Calu3 (cell line): Measurements from ENCODE around the gene GRIK3. TPM values are rescaled to one million over a fixed set of nuclear protein-coding genes. Genes with fewer than 3 reads are reported as not detected.

Experiments
- BruUV-seq: library from RNA; stranded (reverse); fragments of 400-500 nt; replicated peaks from 2 replicates; lab custom pipeline; 2021; lab: Mats Ljungman, UMichigan
- CTCF ChIA-PET: fragments of 300-600 bp; sonication (Branson Sonifier 250); formaldehyde crosslinking; loops from one replicate; lab custom pipeline; 2022; ENCODE audit warnings: antibody characterized with exemption; lab: Charles Lee
- DNase-seq: peaks from one replicate; pipeline ENCODE4 v3.0.0; 2022
- H3K27ac Mint-ChIP-seq: one replicate; pipeline ENCODE4 v1.8.0; 2022; ENCODE audit warnings: mixed read lengths; ENCODE audit not compliant: unreplicated experiment
- H3K27me3 Mint-ChIP-seq: one replicate; pipeline ENCODE4 v1.8.0; 2022; ENCODE audit warnings: mixed read lengths; ENCODE audit not compliant: unreplicated experiment
- H3K36me3 Mint-ChIP-seq: one replicate; pipeline ENCODE4 v1.8.0; 2022; ENCODE audit warnings: mild to moderate bottlenecking, moderate library complexity, mixed read lengths; ENCODE audit not compliant: insufficient read depth, unreplicated experiment
- H3K4me1 Mint-ChIP-seq: one replicate; pipeline ENCODE4 v1.8.0; 2022; ENCODE audit warnings: mild to moderate bottlenecking, low read depth, mixed read lengths; ENCODE audit not compliant: unreplicated experiment
- H3K4me3 Mint-ChIP-seq: one replicate; pipeline ENCODE4 v1.8.0; 2022; ENCODE audit warnings: mild to moderate bottlenecking, low read depth, moderate library complexity, mixed read lengths; ENCODE audit not compliant: unreplicated experiment
- H3K9me3 Mint-ChIP-seq: one replicate; pipeline ENCODE4 v1.8.0; 2022; ENCODE audit warnings: low read depth, mixed read lengths; ENCODE audit not compliant: unreplicated experiment
- intact Hi-C: fragments of 100-400 bp; cut with micrococcal nuclease; formaldehyde crosslinking; loops from one replicate; pipeline ENCODE4 v1.10.0; 2022; ENCODE audit not compliant: unreplicated experiment
- total RNA-seq: library from RNA; stranded (reverse); gene quantifications from 2 replicates; pipeline ENCODE4 v1.2.3, GENCODE V29; 2022
- TF ChIP-seq, protein P1 (sequence below): fragments of 200-600 bp; IDR thresholded peaks from one replicate; pipeline ENCODE4 v1.8.0; 2022; ENCODE audit warnings: antibody characterized with exemption; ENCODE audit not compliant: unreplicated experiment

GRIK3 gene
- total RNA-seq, 1 experiment from 2014 or later = not detected

- TF ChIP-seq, protein P1, sequence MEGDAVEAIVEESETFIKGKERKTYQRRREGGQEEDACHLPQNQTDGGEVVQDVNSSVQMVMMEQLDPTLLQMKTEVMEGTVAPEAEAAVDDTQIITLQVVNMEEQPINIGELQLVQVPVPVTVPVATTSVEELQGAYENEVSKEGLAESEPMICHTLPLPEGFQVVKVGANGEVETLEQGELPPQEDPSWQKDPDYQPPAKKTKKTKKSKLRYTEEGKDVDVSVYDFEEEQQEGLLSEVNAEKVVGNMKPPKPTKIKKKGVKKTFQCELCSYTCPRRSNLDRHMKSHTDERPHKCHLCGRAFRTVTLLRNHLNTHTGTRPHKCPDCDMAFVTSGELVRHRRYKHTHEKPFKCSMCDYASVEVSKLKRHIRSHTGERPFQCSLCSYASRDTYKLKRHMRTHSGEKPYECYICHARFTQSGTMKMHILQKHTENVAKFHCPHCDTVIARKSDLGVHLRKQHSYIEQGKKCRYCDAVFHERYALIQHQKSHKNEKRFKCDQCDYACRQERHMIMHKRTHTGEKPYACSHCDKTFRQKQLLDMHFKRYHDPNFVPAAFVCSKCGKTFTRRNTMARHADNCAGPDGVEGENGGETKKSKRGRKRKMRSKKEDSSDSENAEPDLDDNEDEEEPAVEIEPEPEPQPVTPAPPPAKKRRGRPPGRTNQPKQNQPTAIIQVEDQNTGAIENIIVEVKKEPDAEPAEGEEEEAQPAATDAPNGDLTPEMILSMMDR = no peak
- CTCF ChIA-PET = no interaction called here
- no peaks in the 10 kb centered on the region for H3K36me3 Mint-ChIP-seq
- H3K4me1 Mint-ChIP-seq = no peaks in the 10 kb centered on the region
- no TSS peak for BruUV-seq
- intact Hi-C loops = no loop called here
- no peak overlapping the region for H3K4me3 Mint-ChIP-seq
- no peaks in the 10 kb centered on the region for H3K9me3 Mint-ChIP-seq
- H3K27me3 Mint-ChIP-seq = peaks cover 91% of the 10 kb centered on the region
- H3K27ac Mint-ChIP-seq = no peak overlapping the region
- no peak for DNase-seq
These were observed 69.5 kb downstream of the GRIK3 start for GRCh38 chr1:36964830-36965229.

DNA sequence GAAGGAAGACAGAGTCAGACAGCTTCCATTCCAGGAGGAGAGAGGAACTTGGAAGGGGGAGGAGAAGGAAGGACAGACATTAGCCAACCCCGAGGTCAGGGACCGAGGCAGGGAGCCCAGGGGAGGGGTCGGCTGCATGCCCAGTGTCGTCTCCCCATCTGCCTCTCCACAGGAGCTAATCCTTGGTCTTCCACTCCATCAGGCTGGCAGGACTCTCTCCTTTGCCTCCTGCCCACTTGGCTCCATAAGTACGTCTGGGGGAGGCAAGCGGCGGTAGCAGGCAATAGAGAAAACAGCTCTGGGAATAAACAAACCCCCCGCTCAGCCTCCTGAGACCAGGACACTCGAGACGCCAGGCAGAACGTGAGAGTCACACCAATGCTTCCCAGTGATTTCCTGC lies 71.3 kb downstream of the GRIK3 start:
- no peaks in the 10 kb centered on the region for H3K36me3 Mint-ChIP-seq
- no peaks in the 10 kb centered on the region for H3K4me1 Mint-ChIP-seq
- no peak overlapping the region for H3K27ac Mint-ChIP-seq
- CTCF ChIA-PET = no interaction called here
- TF ChIP-seq, protein P1 = no peak
- intact Hi-C loops = no loop called here
- DNase-seq = no peak
- H3K9me3 Mint-ChIP-seq = peaks cover 4% of the 10 kb centered on the region
- no TSS peak for BruUV-seq
- H3K4me3 Mint-ChIP-seq = no peak overlapping the region
- peaks cover 82% of the 10 kb centered on the region for H3K27me3 Mint-ChIP-seq

DNA sequence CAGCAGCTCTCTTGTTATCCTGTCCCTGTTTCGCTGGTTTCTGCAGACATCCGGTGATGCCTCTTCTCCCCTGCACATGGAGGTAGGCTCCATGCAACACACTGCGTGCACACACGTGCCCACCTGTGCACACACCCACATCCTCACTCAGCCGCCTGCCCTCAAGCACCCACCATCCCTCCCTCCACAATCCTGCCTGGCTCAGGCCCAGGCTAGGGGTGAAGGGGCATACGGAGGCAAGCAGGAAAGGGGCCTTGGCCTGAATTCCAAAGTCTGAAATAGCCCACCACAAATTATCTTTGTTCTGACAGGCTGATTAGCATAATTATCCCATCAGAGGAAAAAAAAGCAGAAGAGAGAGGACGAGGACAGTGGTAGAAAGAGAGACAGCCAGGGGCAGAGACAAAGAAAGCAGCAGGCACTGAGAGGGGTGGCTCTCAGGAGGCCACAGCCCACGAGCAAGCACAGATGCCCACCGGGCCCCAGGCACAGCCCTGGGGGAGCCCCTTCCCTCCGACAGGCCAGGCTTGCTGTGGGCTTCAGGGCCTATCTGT lies 73.2 kb downstream of the GRIK3 start:
- no peaks in the 10 kb centered on the region for H3K36me3 Mint-ChIP-seq
- no peaks in the 10 kb centered on the region for H3K4me1 Mint-ChIP-seq
- TF ChIP-seq, protein P1 = no peak
- H3K9me3 Mint-ChIP-seq = peaks cover 5% of the 10 kb centered on the region
- peaks cover 86% of the 10 kb centered on the region for H3K27me3 Mint-ChIP-seq
- H3K27ac Mint-ChIP-seq = no peak overlapping the region
- no TSS peak for BruUV-seq
- intact Hi-C loops = no loop called here
- DNase-seq = no peak
- no peak overlapping the region for H3K4me3 Mint-ChIP-seq
- CTCF ChIA-PET = no interaction called here

DNA sequence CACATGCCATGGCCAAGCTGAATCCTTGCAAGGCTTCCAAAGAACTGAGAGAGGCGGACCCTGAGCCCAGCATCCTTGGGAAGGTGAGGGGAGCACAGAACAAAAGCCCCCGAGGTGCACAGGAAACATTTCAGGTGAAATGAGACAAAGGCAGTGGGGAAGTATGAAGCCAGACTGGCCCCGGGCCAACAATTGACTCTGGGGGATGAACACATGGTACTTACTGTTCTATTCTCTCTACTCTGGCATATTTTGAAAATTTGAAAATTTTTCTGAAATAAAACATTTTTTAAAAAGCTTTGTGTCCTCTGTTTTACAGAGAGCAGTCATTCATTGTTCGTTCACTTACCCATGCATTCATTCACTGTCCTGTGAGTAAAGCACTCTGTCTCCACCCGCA lies 77.7 kb downstream of the GRIK3 start:
- Mint-ChIP-seq H3K9me3 (peaks cover 5% of the 10 kb centered on the region), H3K27ac (no peak overlapping the region), H3K27me3 (peaks cover 91% of the 10 kb centered on the region), H3K4me3 (no peak overlapping the region), H3K4me1 (no peaks in the 10 kb centered on the region), H3K36me3 (no peaks in the 10 kb centered on the region)
- TF ChIP-seq, protein P1 = no peak
- intact Hi-C loops = no loop called here
- BruUV-seq = no TSS peak
- no peak for DNase-seq
- CTCF ChIA-PET = no interaction called here
